Measurements from ENCODE around the gene APLP1.

- TF ChIP-seq, protein P1, sequence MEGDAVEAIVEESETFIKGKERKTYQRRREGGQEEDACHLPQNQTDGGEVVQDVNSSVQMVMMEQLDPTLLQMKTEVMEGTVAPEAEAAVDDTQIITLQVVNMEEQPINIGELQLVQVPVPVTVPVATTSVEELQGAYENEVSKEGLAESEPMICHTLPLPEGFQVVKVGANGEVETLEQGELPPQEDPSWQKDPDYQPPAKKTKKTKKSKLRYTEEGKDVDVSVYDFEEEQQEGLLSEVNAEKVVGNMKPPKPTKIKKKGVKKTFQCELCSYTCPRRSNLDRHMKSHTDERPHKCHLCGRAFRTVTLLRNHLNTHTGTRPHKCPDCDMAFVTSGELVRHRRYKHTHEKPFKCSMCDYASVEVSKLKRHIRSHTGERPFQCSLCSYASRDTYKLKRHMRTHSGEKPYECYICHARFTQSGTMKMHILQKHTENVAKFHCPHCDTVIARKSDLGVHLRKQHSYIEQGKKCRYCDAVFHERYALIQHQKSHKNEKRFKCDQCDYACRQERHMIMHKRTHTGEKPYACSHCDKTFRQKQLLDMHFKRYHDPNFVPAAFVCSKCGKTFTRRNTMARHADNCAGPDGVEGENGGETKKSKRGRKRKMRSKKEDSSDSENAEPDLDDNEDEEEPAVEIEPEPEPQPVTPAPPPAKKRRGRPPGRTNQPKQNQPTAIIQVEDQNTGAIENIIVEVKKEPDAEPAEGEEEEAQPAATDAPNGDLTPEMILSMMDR (IDR thresholded peaks at IDR 0.05) = no peak
- TF ChIP-seq POLR2A (IDR thresholded peaks at IDR 0.05; ENCODE audit: low read depth) = no peak
These were observed 7.9 kb upstream of the APLP1 start for GRCh38 chr19:35860436-35860817.
